Tongue (tissue), 2 donors: ENCODE measurements around the gene SF1. TPM values are rescaled to one million over a fixed set of nuclear protein-coding genes. Genes with fewer than 3 reads are reported as not detected.

Experiments used
- DNase-seq: peaks from one replicate; pipeline ENCODE4 v3.0.0-alpha.2; 2015
- total RNA-seq: library from RNA; depleted of rRNA; stranded (reverse); fragments of >200 nt; gene quantifications from one replicate; pipeline ENCODE4 v1.2.3, GENCODE V29; 2014

The SF1 gene
- total RNA-seq, 1 donor from 2014 or later = 121 TPM

DNA sequence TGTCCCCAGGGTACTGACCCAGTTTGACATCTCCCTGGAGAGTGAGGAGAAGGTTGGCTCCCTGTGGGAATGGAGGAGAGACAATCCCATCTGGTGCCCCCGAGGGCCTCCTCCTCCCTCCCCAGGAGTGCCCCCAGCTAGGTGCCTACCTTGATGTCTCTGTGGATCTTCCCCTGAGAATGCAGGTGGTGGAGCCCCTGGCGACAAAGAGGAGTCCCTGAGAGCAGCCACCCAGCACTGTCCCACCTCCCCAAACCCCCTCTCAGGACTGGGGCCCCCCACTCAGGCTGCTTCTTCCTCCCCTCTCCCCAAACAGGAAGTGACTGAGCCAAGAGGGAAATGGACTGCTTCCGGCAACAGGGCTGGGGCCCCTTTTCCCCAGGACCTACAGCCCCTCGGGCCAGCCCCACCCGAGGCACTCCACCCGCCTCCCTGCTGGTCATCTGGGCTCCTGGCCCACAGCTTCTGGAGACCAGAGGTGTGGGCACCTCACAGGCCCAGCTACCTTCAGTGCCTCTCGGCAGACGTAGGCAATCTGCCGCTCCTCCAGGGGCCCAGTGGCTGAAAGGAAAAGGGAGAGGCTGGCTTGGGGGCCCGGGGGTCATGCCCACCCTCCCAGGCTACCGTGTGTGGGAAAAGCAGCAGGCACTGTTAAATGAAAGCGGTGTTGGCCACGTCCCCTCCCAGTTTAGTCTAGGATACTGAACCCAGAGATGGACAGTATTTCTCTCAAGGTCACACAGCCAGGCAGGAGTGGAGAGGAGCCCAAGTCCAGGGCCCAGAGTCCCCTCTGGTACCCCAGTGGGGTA lies 23.4 kb upstream of the SF1 start:
- no peak for DNase-seq

DNA sequence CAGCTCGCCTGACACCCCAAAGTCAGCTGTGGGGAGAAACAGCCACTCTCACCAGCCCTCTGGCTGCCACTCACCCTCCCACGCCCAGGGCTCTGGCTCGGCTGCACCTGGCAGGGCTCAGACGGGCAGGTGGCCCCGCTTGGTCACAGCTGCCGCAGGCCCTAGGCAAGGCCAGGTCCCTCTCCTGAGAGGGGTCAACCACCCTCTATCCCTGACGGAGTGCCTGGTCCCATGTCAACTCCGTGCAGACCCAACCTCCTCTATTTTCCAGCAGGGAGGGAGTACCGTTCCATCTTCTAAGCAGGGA lies 22.8 kb upstream of the SF1 start:
- DNase-seq = no peak

DNA sequence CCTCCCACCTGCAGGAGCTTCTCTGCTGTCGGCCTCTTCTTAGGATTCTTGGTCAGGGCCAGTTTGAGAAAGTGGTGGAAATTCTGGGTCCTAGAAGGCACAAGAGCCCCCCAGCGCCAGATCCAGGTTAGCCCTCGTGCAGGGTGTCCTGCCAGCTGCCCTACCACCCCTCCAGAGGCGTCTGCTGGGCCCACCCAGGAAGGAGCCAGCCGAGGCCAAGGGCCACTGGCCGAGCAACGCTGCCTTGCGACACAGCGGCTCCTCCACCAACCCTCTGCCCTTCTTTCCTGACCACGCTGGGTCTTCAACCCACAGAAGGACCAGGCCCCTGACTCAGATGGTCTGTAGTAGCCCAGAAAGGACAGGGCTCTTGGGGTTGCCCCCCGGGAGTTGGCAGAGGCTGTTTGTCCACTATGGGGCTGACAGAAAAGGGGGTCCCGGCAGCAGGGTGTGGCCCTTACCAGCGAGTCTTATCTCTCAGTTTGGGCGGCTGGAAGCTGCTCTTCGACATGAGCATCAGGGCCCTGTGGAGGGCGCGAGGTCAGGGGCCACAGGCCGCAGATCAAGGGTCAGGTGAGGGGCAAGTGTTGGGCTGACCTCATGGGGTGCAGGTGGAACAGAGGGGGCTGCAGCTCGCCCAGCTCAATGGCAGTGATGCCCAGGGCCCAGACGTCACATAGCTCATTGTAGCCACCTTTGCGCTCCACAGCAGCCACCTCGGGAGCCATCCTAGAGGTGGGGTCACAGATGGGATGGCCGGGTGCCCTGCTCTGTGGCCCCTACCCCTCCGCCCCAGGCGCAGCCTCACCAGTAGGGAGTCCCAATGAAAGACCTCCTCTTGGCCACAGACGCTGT lies 22.2 kb upstream of the SF1 start:
- no peak for DNase-seq

DNA sequence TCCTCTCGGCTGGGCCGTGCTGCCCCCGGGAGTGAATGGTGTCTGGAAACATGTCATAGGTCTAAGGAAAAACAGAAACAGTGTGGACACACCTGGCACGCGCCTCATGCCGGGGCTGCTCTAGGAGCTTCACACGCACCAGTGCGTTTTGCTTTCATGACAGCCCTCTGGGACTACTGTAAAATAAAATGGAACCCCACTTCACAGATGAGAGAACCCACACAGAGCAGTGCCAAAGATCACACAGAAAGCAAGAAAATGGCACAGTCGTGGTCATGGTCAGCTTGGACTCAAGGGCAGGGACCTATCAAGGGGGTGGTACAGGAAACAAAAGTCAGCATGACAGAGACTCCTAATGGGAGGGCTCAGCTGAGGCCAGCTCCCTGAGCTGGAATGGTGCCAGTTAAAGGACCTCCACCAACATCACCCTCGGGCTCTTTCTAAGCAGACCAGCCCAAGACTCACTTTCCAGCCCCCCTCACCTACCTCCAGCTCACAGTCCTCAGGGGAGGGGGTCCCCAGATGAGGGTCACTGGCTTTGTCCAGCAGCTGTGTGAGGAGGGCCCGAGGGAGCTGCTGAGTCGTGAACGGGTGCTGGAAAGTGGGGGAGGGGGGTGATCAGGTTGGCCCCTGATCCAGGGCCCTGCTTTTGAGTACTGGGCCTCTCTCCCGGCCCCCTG lies 21.4 kb upstream of the SF1 start:
- DNase-seq = no peak

DNA sequence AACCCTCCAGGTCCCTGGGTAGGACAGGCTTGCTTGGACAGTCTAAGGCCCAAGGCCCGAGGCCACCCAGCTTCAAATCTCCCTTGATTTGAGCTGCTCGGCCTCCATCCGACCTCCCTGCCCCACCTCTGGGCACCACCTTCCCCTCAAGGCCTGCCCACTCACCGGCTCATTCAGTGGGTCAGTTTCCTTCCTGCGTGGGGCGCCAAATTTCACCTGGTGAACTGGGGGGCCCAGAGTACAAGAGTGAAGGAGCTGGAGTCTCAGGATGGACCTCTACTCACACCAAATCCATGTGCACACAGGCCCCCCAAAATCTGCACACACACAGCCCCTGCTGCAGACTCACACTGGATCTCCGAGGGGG lies 20.9 kb upstream of the SF1 start:
- no peak for DNase-seq

DNA sequence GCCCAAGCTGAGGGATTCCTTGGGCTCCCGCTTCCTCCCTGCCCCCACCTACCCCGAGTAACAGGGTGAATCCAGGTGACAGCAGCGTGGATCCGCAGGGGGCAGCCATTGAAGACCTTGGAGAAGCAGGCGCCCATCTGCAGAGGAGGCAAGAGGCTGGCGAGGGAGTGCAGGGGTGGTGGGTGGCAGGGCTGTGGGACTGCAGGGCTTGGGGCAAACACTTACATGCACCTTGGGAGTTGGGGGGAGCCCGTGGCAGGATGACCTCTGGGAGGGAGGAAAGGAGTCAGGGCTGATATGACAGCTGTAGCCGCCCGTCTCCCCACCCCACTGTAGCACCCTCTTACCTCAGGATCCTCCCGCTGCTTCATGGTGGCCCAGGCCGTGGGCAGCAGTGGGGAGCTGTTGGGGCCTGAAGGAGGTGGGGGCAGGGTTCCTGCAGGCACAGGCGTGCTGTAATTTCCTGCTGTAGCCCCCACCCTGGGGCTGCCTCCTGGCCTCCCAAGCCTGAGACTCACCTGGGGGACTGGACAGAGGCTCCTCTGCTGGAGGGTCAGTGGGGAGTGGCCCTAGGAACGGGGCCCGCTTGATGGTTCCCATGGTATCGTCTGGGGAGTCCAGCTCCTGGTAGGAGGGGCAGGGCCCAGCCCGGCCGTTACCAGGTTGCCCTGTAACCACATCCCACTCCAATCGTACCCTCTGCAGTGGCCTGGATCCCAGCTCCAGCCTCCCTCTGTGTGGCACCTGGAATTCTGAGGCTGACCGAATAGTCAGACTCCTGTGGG lies 18.6 kb upstream of the SF1 start:
- DNase-seq = no peak

DNA sequence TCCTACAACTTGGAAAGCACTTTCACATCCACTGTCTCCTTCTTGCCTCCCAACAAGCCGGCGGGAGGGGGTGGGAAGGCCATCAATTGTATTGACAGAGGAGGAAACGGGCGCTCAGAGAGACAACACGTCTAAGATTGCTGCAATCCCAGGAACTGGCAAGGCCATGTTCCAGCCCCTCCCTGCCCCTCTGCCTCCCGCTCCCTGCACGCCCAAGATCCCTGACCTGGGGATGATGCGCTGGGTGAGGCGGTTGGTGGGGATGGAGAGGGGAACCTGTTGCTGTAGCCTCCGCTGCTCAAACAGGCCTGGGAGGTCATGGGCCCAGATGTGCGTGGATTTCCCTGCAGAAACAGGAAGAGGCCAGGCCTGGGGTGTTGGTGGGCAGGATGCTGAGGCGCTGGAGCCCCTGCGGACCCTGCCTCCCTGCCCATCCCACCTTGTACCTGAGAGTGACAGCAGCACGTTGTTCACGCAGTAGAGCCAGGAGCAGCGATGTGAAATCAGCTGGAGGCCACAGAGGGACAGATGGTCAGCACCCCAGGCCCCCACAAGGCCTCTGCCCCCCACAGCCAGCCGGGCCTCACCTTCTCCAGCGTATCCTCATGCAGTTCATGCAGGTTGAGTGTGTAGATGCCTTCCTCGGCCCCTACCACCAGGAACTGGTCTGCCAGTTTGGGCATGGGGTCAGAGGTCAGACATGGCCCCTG lies 17.9 kb upstream of the SF1 start:
- DNase-seq = no peak

DNA sequence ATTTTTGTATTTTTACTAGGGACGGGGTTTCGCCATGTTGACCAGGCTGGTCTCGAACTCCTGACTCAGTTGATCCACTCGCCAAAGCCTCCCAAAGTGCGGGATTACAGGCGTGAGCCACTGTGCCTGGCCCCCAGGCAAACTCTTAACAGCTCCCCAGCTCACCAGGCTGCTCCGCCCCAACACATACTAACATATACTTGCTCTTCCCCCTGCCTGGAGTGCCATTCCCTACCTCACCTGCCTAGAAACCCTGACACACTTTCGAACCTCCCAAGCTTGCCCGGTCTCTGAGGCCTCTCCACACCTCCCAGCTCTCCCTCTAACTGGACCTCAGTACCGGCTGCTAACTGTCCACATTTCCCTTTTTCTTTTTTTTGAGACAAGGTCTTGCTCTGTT lies 16.2 kb upstream of the SF1 start:
- DNase-seq = no peak

DNA sequence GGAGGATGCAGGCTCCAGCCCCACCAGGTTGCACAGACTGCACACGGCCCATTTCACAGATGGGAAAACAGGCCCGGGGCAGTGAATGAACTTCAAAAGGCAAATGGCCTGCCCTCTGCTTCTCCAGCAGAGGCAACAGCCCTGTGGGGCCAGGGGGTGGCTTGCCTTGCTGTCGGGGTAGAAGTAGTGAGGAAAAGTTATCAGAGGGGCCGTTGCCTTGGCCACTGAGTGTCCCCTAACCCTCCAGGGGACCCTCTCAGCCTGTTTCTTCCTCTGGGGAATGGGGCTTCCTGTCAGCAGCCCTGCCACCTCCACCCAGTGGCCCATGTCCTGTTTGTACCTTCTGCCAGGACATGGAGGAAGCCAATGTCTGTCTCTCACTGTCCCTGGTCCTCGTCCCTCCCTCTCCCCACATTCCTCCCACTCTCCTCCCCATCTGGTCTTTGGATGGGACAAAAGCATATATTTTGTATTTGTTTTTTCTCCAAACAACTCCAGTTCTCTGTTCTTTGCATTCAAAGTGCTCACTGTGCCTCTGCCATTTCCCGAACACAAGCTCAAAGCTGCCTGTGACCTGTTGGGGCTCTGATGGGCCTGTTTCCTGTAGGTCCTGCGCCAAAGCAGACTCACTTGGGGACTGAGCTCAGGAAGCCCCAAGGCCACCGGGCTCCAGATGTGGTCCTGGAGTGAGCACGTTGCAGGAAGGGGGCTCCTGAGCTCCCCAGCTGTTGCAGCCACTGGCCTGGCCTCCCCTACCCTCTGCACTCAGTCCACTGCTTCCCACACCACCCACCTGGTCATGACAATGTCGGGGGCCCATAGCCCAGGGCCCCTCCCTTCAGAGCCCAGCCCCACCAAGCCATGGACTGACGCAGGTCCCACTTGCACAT lies 15.2 kb upstream of the SF1 start:
- peak; percentile 55 for DNase-seq

DNA sequence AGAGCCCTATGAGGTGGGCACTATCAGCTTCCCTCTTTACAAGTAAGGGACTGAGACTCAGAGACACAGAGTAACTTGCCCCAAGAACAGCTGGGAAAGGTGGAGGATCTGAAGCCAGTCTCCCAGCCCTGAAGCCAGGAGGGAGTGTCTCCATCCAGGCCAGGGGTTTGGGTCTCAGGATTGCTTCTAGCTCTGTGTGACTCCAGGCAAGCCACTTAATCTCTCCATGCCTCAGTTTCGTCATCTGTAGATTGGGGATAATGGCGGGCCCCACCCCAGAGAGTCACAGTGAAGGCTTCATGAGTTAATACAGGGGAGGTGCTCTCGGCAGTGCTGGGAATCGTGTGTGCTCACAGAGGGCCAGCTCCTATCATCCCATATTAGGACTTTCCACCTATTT lies 14.1 kb upstream of the SF1 start:
- DNase-seq = no peak

DNA sequence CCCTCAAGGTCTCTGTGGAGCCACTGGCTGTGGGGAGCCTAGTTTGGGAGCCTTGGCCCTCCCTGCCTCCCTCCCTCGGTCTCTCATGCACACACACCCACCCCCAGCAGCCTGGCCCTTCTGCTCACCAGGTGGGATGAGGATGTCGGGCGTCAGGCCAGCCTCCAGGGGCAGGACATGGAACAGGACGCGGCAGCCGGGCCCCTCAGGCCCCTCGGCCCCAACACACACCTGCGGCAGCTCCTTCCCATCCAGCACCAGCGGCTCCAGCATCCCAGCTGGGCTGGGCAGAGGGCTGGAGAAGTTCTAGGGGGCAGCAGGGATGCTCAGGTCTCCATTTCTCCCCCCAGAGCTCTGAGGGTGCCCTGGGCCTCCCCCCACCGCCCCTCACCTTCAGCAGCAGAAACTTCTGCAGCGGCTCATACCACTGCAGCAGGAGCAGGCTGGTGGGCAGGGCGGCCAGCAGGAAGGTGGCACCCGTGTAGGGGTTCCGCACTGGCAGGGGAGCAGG lies 13.5 kb upstream of the SF1 start:
- no peak for DNase-seq

DNA sequence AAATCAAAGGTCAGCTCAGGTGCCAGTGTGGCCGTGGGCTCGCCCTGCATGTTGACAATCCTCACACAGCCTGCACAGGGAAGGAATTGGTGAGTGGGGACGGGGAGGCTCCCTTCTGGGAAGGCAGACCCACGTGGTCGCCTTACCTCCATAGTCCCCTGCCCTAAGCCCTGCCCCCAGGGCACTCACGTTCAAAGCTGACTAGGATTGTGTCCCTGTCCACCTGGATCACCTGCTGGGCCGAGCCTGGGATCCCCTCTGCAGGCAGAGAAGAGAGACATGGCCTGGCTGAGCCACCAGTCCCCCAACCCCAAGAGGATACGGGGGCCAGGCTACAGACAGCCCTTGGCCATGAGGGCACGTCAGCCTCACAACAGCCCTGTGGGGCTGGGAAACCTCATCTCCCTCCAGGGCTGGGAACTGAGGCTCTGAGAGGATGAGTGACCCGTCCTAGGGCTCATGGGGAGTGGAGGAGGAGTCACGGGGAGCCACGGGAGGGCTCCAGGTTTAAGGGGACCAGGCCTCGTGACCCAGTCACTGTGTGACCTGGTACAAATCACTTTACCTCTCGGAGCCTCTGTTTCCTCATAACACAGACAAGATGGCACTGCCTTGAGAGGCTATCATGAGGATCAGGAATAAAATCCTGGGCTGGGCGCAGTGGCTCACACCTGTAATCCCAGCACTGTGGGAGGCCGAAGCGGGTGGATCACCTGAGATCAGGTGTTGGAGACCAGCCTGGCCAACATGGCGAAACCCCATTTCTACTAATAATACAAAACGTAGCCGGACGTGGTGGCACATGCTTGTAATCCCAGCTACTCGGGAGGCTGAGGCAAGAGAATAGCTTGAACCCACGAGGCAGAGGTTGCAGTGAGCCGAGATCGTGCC lies 12.1 kb upstream of the SF1 start:
- DNase-seq = no peak

DNA sequence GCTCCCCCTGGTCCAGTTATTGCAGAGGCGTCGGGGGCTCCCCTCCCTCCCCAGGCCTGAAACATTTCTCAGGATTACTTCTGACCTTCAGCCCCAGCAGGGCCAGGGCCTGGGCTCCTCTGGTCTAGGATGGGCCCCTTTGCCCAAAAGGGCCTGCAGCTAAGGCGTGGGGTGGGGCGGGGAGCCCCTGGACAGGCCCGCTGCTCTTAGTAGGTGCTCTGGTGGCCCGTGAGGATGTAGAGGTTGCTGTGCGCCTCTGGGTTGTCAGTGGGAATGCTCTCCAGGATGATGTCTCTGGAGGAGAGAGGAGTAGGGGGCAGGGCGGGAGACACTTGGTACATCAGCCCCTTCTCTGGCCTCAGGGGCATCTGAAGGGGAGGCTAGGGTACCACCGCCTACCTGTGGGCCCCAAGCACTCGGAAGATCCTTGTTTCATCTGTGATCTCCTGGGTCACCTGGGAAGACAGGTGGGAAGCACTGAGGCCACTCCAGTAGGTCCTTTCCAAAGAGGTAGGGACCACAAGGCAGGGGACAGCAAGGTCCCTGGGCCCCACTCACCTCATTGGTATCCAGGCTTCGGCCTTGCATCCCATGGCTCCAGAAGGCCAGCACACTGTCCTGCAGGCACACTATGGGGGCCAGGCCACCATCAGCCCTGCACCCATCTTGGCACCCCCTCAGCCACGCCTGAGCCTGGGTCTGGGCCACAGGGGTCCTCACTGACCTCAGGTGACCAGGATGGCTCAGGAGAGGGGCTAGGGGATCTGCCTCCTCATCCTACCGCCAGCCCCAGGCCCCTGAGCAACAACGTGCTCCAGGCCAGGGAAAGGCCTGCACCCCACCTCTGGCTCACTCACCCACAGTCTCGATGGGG lies 11.2 kb upstream of the SF1 start:
- no peak for DNase-seq

DNA sequence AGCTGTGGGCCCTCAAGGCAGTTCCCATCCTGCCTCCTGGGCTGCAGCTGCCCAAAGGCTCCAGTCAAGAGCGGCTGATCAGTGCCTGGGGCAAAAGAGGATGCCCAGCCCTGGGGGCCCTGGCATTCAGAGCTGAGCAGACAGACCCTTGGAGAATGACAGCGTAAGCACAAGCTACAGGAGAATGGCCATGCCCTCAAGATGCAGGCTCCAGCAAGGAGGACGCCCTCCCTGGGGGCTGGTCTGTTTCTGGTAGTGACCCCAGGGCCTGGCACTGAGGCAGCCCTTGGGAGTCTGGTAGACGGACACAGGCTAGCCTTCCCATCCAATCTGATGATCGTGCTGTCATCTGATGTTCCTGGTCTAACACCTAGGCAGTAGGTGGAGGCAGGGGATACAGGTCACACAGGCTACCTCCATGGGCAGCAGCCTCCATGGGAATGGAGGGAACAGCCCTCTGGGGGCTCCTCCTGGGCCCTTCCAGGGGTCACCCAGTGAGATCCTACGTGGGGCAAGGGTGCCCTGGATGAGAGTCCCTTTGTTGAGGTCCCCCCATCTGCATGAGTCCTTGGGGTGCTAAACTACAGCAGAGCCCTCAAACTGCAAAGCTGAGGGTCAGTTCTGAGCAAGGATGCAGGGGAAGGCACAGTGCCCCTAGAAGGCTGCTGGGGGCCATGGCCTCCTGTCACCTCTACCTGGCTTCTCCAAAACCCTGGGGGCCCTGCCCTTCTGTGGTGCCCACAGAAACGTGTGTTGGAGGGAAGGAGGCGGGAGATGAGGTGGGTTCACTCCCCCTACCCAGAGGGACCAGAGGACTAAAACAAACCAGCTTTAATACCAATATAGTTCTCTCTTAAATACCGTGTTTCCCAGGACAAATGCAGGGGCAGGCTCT lies 10.2 kb upstream of the SF1 start:
- no peak for DNase-seq

DNA sequence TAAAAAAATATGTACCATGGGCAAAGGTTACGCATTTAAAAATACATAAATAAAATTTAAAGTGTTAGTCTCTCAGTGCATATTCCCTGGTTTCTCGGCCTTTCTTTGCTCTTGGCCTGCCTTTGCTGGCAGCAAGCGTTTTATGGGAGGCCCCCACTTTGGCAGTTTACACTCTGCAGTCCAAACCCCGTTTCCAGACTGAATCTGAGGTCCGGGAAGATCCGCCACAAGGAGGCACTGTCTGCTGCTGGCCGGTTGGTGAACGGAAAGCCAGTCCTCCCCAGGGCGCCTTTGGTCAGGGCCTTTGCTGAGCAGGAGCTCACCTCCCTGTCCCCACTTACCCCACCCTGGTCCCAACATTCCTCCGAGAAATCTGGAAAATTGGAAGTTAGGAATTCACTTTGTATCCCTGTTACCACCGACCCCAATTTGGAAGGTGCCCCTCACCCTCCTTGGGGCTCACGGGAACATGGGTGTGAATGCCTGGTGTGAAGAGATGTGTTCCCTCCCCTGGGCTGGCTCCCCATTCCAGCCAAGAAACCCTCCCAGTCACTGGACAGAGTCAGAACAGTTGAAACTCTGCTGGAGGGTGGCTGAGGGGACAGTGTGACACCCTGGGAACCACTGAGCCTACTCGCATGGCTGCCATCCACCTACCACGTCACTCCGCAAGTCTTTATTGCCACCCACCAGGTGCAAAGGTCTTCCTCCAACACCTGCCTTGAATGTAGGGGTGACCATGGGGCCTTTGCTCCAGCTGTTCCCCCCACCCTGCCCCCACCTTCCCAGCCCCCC lies 9.4 kb upstream of the SF1 start:
- peak; percentile 46 for DNase-seq

DNA sequence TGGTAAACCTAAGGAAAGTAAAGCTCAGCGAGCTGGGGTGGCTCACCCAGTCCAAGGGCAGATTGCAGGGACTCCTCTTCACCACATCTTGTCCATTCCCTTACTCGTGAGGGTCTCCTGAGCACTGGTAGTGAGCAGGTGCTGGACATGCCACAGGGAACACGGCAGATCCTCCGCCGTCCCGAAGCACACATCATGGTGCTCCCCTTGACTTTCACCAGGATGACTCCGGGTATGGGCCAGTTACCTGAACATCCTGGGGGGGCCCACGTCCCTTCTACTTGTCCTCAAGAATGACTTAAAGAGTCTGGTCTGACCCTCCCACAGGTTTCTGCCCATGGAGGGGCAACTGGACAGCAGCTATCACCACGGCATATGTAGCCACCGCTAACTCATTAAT lies 8.0 kb upstream of the SF1 start:
- DNase-seq = no peak
